K562 (cell line): ENCODE results near the gene ZNF302. TPM values are rescaled to one million over a fixed set of nuclear protein-coding genes. Genes with fewer than 3 reads are reported as not detected.

ENCODE experiments used
- ATAC-seq: fragments of 200-7000 bp; cut with Tn5 transposase; 3 replicates; pipeline ENCODE4 v1.9.1; 2020; ENCODE audit warnings: moderate library complexity
- BruUV-seq: library from RNA; stranded (reverse); fragments of 400-500 nt; replicated peaks from 2 replicates; lab custom pipeline; 2021; lab: Mats Ljungman, UMichigan
- CTCF ChIA-PET: fragments of 300-600 bp; formaldehyde crosslinking; extraction: SDS; loops from one replicate; lab custom pipeline; 2021; ENCODE audit warnings: low intra/inter-chr PET ratio; lab: Yijun Ruan, JAX
- POLR2A ChIA-PET: fragments of 300-600, 350-650 bp; sonication (Branson Sonifier 250); formaldehyde crosslinking; extraction: SDS; loops from one replicate; lab custom pipeline; 2021; ENCODE audit warnings: antibody characterized with exemption, inconsistent platforms; lab: Yijun Ruan, JAX
- DNase-seq, 4 experiments: peaks; one replicate each; pipeline versions ENCODE4 v3.0.0 to v3.0.0-alpha.2; 2011 to 2018; ENCODE audit warnings: low spot score in 3 of 4, mixed read lengths in 3 of 4; ENCODE audit errors: extremely low read depth in 1 of 4
- FAIRE-seq: peaks from 2 replicates; lab custom pipeline; 2011; peaks lifted over from hg19 to GRCh38; lab: Jason Lieb, UNC
- H2AFZ ChIP-seq: 2 replicates; pipeline ENCODE4 v1.6.0; 2011; ENCODE audit warnings: low read depth, low read length, control low read depth, inconsistent platforms
- H3K27ac ChIP-seq: fragments of 200-600 bp; 3 replicates; pipeline ENCODE4 v1.8.0; 2011; ENCODE audit warnings: low read depth, mild to moderate bottlenecking, control low read depth, inconsistent platforms, low read length, moderate library complexity, mixed read lengths; ENCODE audit errors: extremely low read depth
- H3K27me3 ChIP-seq, 2 experiments: fragments of 300-600 bp in 1 of 2; 2 replicates in 1 of 2; 3 replicates in 1 of 2; pipeline versions ENCODE4 v1.6.0 to v1.8.0; 2011; ENCODE audit warnings: inconsistent platforms in 2 of 2, low read length in 2 of 2, mild to moderate bottlenecking in 1 of 2, mixed read lengths in 1 of 2, moderate library complexity in 1 of 2; ENCODE audit not compliant: control insufficient read depth in 2 of 2, insufficient read depth in 2 of 2
- H3K36me3 ChIP-seq: fragments of 300-600 bp; 3 replicates; pipeline ENCODE4 v1.8.0; 2011; ENCODE audit warnings: mild to moderate bottlenecking, low read length, inconsistent platforms; ENCODE audit not compliant: control insufficient read depth, insufficient read depth
- H3K4me1 ChIP-seq, 2 experiments: fragments of 200-600 bp in 1 of 2; replicated peaks in 1 of 2; 2 replicates in 1 of 2; 3 replicates in 1 of 2; pipeline versions ENCODE4 v1.5.1 to v1.8.0; 2011; ENCODE audit warnings: inconsistent platforms in 2 of 2, low read length in 2 of 2, mild to moderate bottlenecking in 1 of 2, mixed read lengths in 1 of 2, moderate library complexity in 1 of 2; ENCODE audit not compliant: control insufficient read depth in 2 of 2, insufficient read depth in 2 of 2
- H3K4me2 ChIP-seq: 2 replicates; pipeline ENCODE4 v1.6.1; 2011; ENCODE audit warnings: low read length, control low read depth, inconsistent platforms, mixed read lengths; ENCODE audit not compliant: insufficient read depth
- H3K4me3 ChIP-seq: fragments of 200-600 bp; sonication (generic), shearing (Covaris generic); 2 replicates; pipeline ENCODE4 v1.5.1; 2016; ENCODE audit warnings: control low read depth, inconsistent platforms
- H3K79me2 ChIP-seq: fragments of 200-600 bp; 3 replicates; pipeline ENCODE4 v1.8.0; 2011; ENCODE audit warnings: low read length, inconsistent platforms; ENCODE audit not compliant: control insufficient read depth, insufficient read depth
- H3K9ac ChIP-seq, 2 experiments: 2 replicates each; pipeline versions ENCODE4 v1.6.0 to v1.6.1; 2011; ENCODE audit warnings: low read depth in 2 of 2, low read length in 2 of 2, control low read depth in 1 of 2, inconsistent platforms in 1 of 2, mild to moderate bottlenecking in 1 of 2, mixed read lengths in 1 of 2; ENCODE audit not compliant: insufficient read depth in 1 of 2
- H3K9me1 ChIP-seq: one replicate; pipeline ENCODE4 v1.6.0; 2011; ENCODE audit warnings: inconsistent platforms, mild to moderate bottlenecking, low read length, moderate library complexity; ENCODE audit not compliant: control insufficient read depth, insufficient read depth
- H3K9me3 ChIP-seq: replicated peaks from 2 replicates; pipeline ENCODE4 v1.5.1; 2011; ENCODE audit warnings: low read depth, low read length, inconsistent platforms; ENCODE audit not compliant: control insufficient read depth, insufficient read depth
- H4K20me1 ChIP-seq: replicated peaks from 2 replicates; pipeline ENCODE4 v1.6.1; 2011; ENCODE audit warnings: low read length, inconsistent platforms, mixed read lengths; ENCODE audit not compliant: control insufficient read depth, insufficient read depth
- BCL6 ChIP-seq: fragments of 250-450 bp; sonication (Bioruptor Pico); IDR thresholded peaks from 2 replicates; pipeline ENCODE4 v1.4.0; 2020
- CHD2 ChIP-seq: IDR thresholded peaks from 2 replicates; pipeline ENCODE4 v1.6.1; 2011; ENCODE audit warnings: low read depth, low read length
- MAFK ChIP-seq: IDR thresholded peaks from 2 replicates; pipeline ENCODE4 v1.6.1; 2011; ENCODE audit warnings: low read length, improper control_type of control experiment
- PTRF ChIP-seq: fragments of 450-650 bp; IDR thresholded peaks from 2 replicates; pipeline ENCODE4 v1.6.1; 2016; ENCODE audit warnings: mild to moderate bottlenecking, missing genetic modification characterization, missing compliant biosample characterization
- RBM15 ChIP-seq: fragments of 200-400 bp; formaldehyde crosslinking; IDR thresholded peaks from 2 replicates; pipeline ENCODE4 v1.6.1; 2018; ENCODE audit warnings: mild to moderate bottlenecking, low read length, moderate library complexity; ENCODE audit not compliant: insufficient read depth
- RBM39 ChIP-seq: fragments of 200-400 bp; formaldehyde crosslinking; optimal IDR thresholded peaks from 2 replicates; pipeline ENCODE3; 2018; ENCODE audit warnings: low read depth, low read length
- RNF219 ChIP-seq: fragments of 250-450 bp; sonication (Bioruptor Pico); IDR thresholded peaks from 2 replicates; pipeline ENCODE4 v1.5.0; 2022; ENCODE audit warnings: mild to moderate bottlenecking
- SMARCB1 ChIP-seq: IDR thresholded peaks from 2 replicates; pipeline ENCODE4 v1.6.1; 2011; ENCODE audit warnings: improper control_type of control experiment, low read depth; ENCODE audit not compliant: insufficient read length
- TGIF2 ChIP-seq: sonication (generic); formaldehyde crosslinking; IDR thresholded peaks from 2 replicates; pipeline ENCODE4 v1.8.1; 2022; ENCODE audit warnings: mild to moderate bottlenecking, missing genetic modification reagents, moderate library complexity
- U2AF2 ChIP-seq: fragments of 200-400 bp; formaldehyde crosslinking; optimal IDR thresholded peaks from 2 replicates; pipeline ENCODE3; 2017; ENCODE audit warnings: low read depth, mild to moderate bottlenecking, low read length
- ZBTB33 ChIP-seq: sonication (generic); formaldehyde crosslinking; IDR thresholded peaks from 2 replicates; pipeline ENCODE4 v1.8.1; 2023; ENCODE audit warnings: mild to moderate bottlenecking, missing genetic modification reagents
- ZNF280B ChIP-seq: fragments of 250-450 bp; sonication (Bioruptor Pico); IDR thresholded peaks from 2 replicates; pipeline ENCODE4 v1.5.1; 2021; ENCODE audit warnings: mild to moderate bottlenecking
- WGBS: fragments of 100-300 bp; shearing (Covaris generic); methylation state at CpG from one replicate; pipeline ENCODE4 v1.1.6; 2016; ENCODE audit warnings: low coverage, mixed read lengths; ENCODE audit not compliant: insufficient coverage; ENCODE audit errors: missing lambda C conversion rate; 5-methylcytosine and 5-hydroxymethylcytosine counted together
- in situ Hi-C: fragments of 300-500 bp; cut with MboI; formaldehyde crosslinking; loops from 4 replicates; pipeline ENCODE4 v1.15.0; 2018; ENCODE audit warnings: inconsistent platforms, mixed read lengths
- intact Hi-C: fragments of 100-400 bp; cut with micrococcal nuclease; formaldehyde crosslinking; loops from 2 replicates; pipeline ENCODE4 v1.14.2; 2022
- polyA plus RNA-seq, 8 experiments: library from polyadenylated mRNA; depleted of rRNA in 4 of 8; stranded (reverse) in 5 of 8; unstranded in 3 of 8; fragments of >200 nt; fragmentation: Nextera tagmentation in 2 of 8; fragmentation: Illumina TruSeq in 1 of 8; extraction: Ambion mirVana in 2 of 8; extraction: Trizol in 1 of 8; gene quantifications; 2 replicates each; pipeline versions ENCODE4 v1.2.1 to v1.2.3, GENCODE V29; 2011 to 2014; ENCODE audit warnings: inconsistent platforms in 1 of 8, missing spikeins in 1 of 8
- total RNA-seq, 7 experiments: library from RNA; depleted of rRNA in 6 of 7; stranded (reverse); fragments of >200 nt in 6 of 7; fragmentation: Illumina TruSeq in 2 of 7; extraction: Trizol in 2 of 7; gene quantifications; 2 replicates each; pipeline versions ENCODE4 v1.2.1 to v1.2.3, GENCODE V29; 2011 to 2021; ENCODE audit warnings: low replicate concordance in 1 of 7
- TF ChIP-seq, protein P1 (sequence below), 2 experiments: IDR thresholded peaks in 1 of 2; conservative IDR thresholded peaks in 1 of 2; 2 replicates each; pipeline ENCODE4 v1.6.1; 2016; ENCODE audit warnings: low read depth in 2 of 2, mild to moderate bottlenecking in 1 of 2, missing compliant biosample characterization in 1 of 2, missing genetic modification characterization in 1 of 2, moderate library complexity in 1 of 2

The ZNF302 gene
- total and polyA plus RNA-seq, 9 of the 15 experiments (the other 6 are each of a cell fraction or from before 2014, with no cell fraction given), result 0.08 to 1.0 (median 0.27) TPM; not detected in 1

- TF ChIP-seq RBM39, result no peak
- TF ChIP-seq SMARCB1, result no peak
- TF ChIP-seq MAFK, result no peak
- TF ChIP-seq RNF219, result no peak
- no peak for TF ChIP-seq ZNF280B
- no peak for TF ChIP-seq PTRF (tag)
- no peak for TF ChIP-seq RBM15
- TF ChIP-seq CHD2, result no peak
- no peak for TF ChIP-seq ZBTB33 (CRISPR knock-in tag)
- no peak for TF ChIP-seq TGIF2 (CRISPR knock-in tag)
- no peak for TF ChIP-seq BCL6 (CRISPR knock-in tag)
- TF ChIP-seq U2AF2, result no peak
- TF ChIP-seq, protein P1, sequence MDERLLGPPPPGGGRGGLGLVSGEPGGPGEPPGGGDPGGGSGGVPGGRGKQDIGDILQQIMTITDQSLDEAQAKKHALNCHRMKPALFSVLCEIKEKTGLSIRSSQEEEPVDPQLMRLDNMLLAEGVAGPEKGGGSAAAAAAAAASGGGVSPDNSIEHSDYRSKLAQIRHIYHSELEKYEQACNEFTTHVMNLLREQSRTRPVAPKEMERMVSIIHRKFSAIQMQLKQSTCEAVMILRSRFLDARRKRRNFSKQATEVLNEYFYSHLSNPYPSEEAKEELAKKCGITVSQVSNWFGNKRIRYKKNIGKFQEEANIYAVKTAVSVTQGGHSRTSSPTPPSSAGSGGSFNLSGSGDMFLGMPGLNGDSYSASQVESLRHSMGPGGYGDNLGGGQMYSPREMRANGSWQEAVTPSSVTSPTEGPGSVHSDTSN (CRISPR knock-in tag; IDR thresholded peaks at IDR 0.05; ENCODE audit: low read depth), result no peak
- TF ChIP-seq, protein P1 (tag; conservative IDR thresholded peaks at IDR 0.05; ENCODE audit: low read depth), result no peak
- TF ChIP-seq, all 486 proteins: peak for 0
- no peak for DNase-seq
- BruUV-seq, result no TSS peak
- Histone ChIP-seq H2AFZ (no peak overlapping the region; the same call in 1 of the 2 replicates), H3K9me1 (no peaks in the 10 kb centered on the region), H3K4me3 (no peak overlapping the region), H3K79me2 (no peaks in the 10 kb centered on the region), H3K27ac (no peak overlapping the region), H3K4me1 (peaks cover 0 to 21% of the 10 kb centered on the region in 2 experiments; a peak in 2 of 5 replicates), H3K4me2 (no peak overlapping the region), H3K9ac (no peak overlapping the region; a peak in 1 of 4 replicates), H3K27me3 (no peaks in the 10 kb centered on the region), H3K36me3 (no peaks in the 10 kb centered on the region), H4K20me1 (no peaks in the 10 kb centered on the region), H3K9me3 (no peaks in the 10 kb centered on the region)
- WGBS, result 34% methylated on average over 20 of the region's 25 CpGs
- no peak for FAIRE-seq
- intact Hi-C loops, result no loop called here
- no peak for ATAC-seq
- ChIA-PET POLR2A (no interaction called here), CTCF (no interaction called here)
- in situ Hi-C loops, result no loop called here
Measured at GRCh38 chr19:34666200-34666957, 11.1 kb upstream of the ZNF302 start.
